ENCODE data around the gene PLSCR1. TPM values are rescaled to one million over a fixed set of nuclear protein-coding genes. Genes with fewer than 3 reads are reported as not detected.

Gene PLSCR1, protein sequence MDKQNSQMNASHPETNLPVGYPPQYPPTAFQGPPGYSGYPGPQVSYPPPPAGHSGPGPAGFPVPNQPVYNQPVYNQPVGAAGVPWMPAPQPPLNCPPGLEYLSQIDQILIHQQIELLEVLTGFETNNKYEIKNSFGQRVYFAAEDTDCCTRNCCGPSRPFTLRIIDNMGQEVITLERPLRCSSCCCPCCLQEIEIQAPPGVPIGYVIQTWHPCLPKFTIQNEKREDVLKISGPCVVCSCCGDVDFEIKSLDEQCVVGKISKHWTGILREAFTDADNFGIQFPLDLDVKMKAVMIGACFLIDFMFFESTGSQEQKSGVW
- total RNA-seq (2022; extraction: Qiagen RNA extraction), result 44.3 to 47.6 TPM (median 46.1 TPM) in 5 replicates

GRCh38 chr3:146544002-146544928, at the start of gene PLSCR1:
Gene PLSCR1 (minus strand): TSS chr3:146544607. CDS start chr3:146536552, 8,055 bp downstream.

GRCh38 chr3:146469150-146470017, 75.0 kb downstream of the PLSCR1 start, which contains the start of gene PLSCR2:
Gene PLSCR2 (minus strand): TSS chr3:146469561. CDS start chr3:146459904, 9,657 bp downstream.

Other genes with a start within 250 kb of the PLSCR1 start
- gene PLSCR2, start 75.0 kb downstream of the PLSCR1 start, total RNA-seq (2022; extraction: Qiagen RNA extraction), result not detected in 5 replicates
- gene PLSCR5, start 60.7 kb upstream of the PLSCR1 start, total RNA-seq (2022; extraction: Qiagen RNA extraction), result not detected in 5 replicates